Measurements from ENCODE around the gene PICK1. TPM values are rescaled to one million over a fixed set of nuclear protein-coding genes. Genes with fewer than 3 reads are reported as not detected.

The PICK1 gene
- total and polyA plus RNA-seq, 2 of the 8 experiments (the other 6 are each of a cell fraction or from before 2014, with no cell fraction given) = 20.4 to 22.9 TPM

DNA sequence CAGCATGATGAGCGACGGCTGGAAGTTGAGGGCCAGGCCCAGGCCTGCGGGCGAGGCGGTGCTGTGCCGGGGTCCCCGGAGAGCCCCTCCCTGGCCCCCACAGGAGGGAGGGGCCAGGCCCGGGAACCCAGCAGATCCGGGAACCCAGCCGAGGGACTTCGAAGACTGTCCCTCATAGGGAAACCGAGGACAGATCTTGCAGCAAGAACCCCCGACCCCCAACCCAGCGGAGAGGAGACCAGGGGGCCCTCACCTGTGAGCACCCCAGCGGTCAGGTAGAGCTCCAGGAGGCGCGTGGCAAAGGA lies 24.4 kb downstream of the PICK1 start:
- POLR2A ChIA-PET (ENCODE audit: partially characterized antibody) = interaction anchor here (0.9 to 1.4 kb wide), 3 partner anchors 9 to 15 kb away, joined by 3 to 6 read pairs (median 4); no protein-coding TSS in a partner anchor
- no peak overlapping the region for H3K56ac ChIP-seq (replicated peaks; ENCODE audit: insufficient read length, low read depth, low read length)

More for the DNA sequence above, 24.4 kb downstream of the PICK1 start:
- H2BK20ac ChIP-seq (ENCODE audit: low read length) = no peak overlapping the region
- H3K4ac ChIP-seq (replicated peaks; ENCODE audit: insufficient read length, low read depth, low read length) = no peak overlapping the region
- CTCF ChIA-PET (ENCODE audit: partially characterized antibody) = interaction anchor here (0.9 to 2.0 kb wide), 6 partner anchors 13 to 63 kb away, joined by 3 to 11 read pairs (median 4); no protein-coding TSS in a partner anchor
- no peak overlapping the region for H3K14ac ChIP-seq (ENCODE audit: insufficient read length)
- H3K79me2 ChIP-seq (ENCODE audit: control insufficient read depth in 1 of 2, insufficient read depth in 2 of 2, low read length in 2 of 2) = no peaks in the 10 kb centered on the region
- no peak overlapping the region for H3K27ac ChIP-seq (ENCODE audit: low read depth, low read length)
- no peaks in the 10 kb centered on the region for H3K79me1 ChIP-seq (ENCODE audit: low read depth, low read length)
- peaks cover 0 to 1% of the 10 kb centered on the region in 2 experiments for H4K20me1 ChIP-seq (replicated peaks in 1 of 2; ENCODE audit: control insufficient read depth in 1 of 2, insufficient read depth in 2 of 2, low read length in 2 of 2)
- H2BK15ac ChIP-seq (ENCODE audit: low read length) = no peak overlapping the region
- H4K8ac ChIP-seq (ENCODE audit: extremely low read depth, insufficient read depth, low read length) = peak overlapping the region; percentile 86
- H3K4me3 ChIP-seq (ENCODE audit: extremely low read depth in 1 of 4, insufficient read depth in 2 of 4, low read depth in 3 of 4, low read length in 4 of 4) = peak overlapping the region; percentile 24 to 48 (median 30); a peak in 3 of 8 replicates
- DNase-seq (ENCODE audit: low read depth in 1 of 2, low spot score in 2 of 2) (no peak), FAIRE-seq (no peak)
- no peaks in the 10 kb centered on the region for H3K9me3 ChIP-seq (ENCODE audit: insufficient read depth in 2 of 2, low read depth in 1 of 2, low read length in 1 of 2)
- peaks cover 7 to 37% (median 33%) of the 10 kb centered on the region in 4 experiments for H3K27me3 ChIP-seq (replicated peaks in 1 of 4; ENCODE audit: control insufficient read depth in 3 of 4, extremely low read depth in 1 of 4, insufficient read depth in 3 of 4, low read length in 3 of 4)
- H4K5ac ChIP-seq (ENCODE audit: insufficient read length, low read depth, low read length) = no peak overlapping the region
- H2BK12ac ChIP-seq (ENCODE audit: low read depth, low read length) = no peak overlapping the region
- no peak overlapping the region for H3K9ac ChIP-seq (replicated peaks in 1 of 4; ENCODE audit: extremely low read depth in 1 of 4, low read depth in 3 of 4, low read length in 3 of 4)
- no peak overlapping the region for H2BK5ac ChIP-seq (ENCODE audit: low read depth, low read length)
- no peaks in the 10 kb centered on the region for H3K36me3 ChIP-seq (ENCODE audit: control insufficient read depth in 2 of 4, insufficient read depth in 4 of 4, low read length in 3 of 4)
- WGBS, 2 experiments (ENCODE audit: extremely low coverage in 1 of 2, insufficient coverage in 1 of 2, insufficient read length in 1 of 2, insufficient replicate concordance in 2 of 2, low coverage in 1 of 2, low lambda C conversion rate in 2 of 2, missing lambda C conversion rate in 1 of 2) = 47% methylated on average over 14 of the region's 17 CpGs; no CpG with 5 or more reads in 1 of the 2 experiments
- peak overlapping the region; percentile 66 to 80 for H3K4me2 ChIP-seq (ENCODE audit: insufficient read depth in 1 of 2, low read depth in 2 of 2, low read length in 2 of 2)
- TF ChIP-seq GTF2F1 (IDR thresholded peaks at IDR 0.05; ENCODE audit: borderline replicate concordance, low read depth, low read length) (no peak), RNF2 (IDR thresholded peaks at IDR 0.05; ENCODE audit: borderline replicate concordance, low read depth, low read length, missing control alignments, poor library complexity, severe bottlenecking) (no peak), EZH2 (IDR thresholded peaks at IDR 0.05; ENCODE audit: low read depth, low read length, severe bottlenecking) (peak; percentile 49), CREB1 (IDR thresholded peaks at IDR 0.05) (no peak), HDAC6 (IDR thresholded peaks at IDR 0.05; ENCODE audit: low read depth, low read length) (no peak)
- TF ChIP-seq, protein P1, sequence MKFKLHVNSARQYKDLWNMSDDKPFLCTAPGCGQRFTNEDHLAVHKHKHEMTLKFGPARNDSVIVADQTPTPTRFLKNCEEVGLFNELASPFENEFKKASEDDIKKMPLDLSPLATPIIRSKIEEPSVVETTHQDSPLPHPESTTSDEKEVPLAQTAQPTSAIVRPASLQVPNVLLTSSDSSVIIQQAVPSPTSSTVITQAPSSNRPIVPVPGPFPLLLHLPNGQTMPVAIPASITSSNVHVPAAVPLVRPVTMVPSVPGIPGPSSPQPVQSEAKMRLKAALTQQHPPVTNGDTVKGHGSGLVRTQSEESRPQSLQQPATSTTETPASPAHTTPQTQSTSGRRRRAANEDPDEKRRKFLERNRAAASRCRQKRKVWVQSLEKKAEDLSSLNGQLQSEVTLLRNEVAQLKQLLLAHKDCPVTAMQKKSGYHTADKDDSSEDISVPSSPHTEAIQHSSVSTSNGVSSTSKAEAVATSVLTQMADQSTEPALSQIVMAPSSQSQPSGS (IDR thresholded peaks at IDR 0.05; ENCODE audit: low read length) = no peak
- no peak overlapping the region for H2AK5ac ChIP-seq (ENCODE audit: low read depth, low read length)
- no peak overlapping the region for H2AFZ ChIP-seq (ENCODE audit: low read length)
- H4K91ac ChIP-seq (replicated peaks; ENCODE audit: insufficient read length, low read length) = no peak overlapping the region
- no peak overlapping the region for H3K18ac ChIP-seq (ENCODE audit: extremely low read depth, low read length)
- H3K4me1 ChIP-seq (replicated peaks in 1 of 4; ENCODE audit: control insufficient read depth in 3 of 4, insufficient read depth in 4 of 4, low read length in 3 of 4) = peaks cover 0 to 25% (median 18%) of the 10 kb centered on the region in 4 experiments; a peak in 6 of 7 replicates
- H2BK120ac ChIP-seq (replicated peaks; ENCODE audit: low read depth, low read length) = no peak overlapping the region
- H3K23me2 ChIP-seq (ENCODE audit: low read depth, low read length) = peaks cover 3% of the 10 kb centered on the region
- H3K23ac ChIP-seq (ENCODE audit: insufficient read length) = no peak overlapping the region
